Spleen (tissue), 11 donors: ENCODE measurements around the gene RNF31. TPM values are rescaled to one million over a fixed set of nuclear protein-coding genes. Genes with fewer than 3 reads are reported as not detected.

Experiments used
- DNase-seq: peaks from one replicate; pipeline ENCODE4 v3.0.0-alpha.2; 2020
- H3K27ac ChIP-seq, 8 donors: fragments of 200-600 bp; sonication (generic) in 7 of 8; 1 replicate in 4 of 8; 2 replicates in 4 of 8; pipeline versions ENCODE4 v1.5.0 to v1.8.0; 2016 to 2021; ENCODE audit warnings: inconsistent platforms in 4 of 8, mild to moderate bottlenecking in 4 of 8, moderate library complexity in 1 of 8
- H3K27me3 ChIP-seq, 7 donors: fragments of 200-600 bp; sonication (generic) in 6 of 7; replicated peaks in 1 of 7; 1 replicate in 4 of 7; 2 replicates in 3 of 7; pipeline versions ENCODE4 v1.5.0 to v1.8.0; 2016 to 2021; ENCODE audit warnings: inconsistent platforms in 3 of 7, mild to moderate bottlenecking in 1 of 7
- H3K36me3 ChIP-seq, 6 donors: fragments of 200-600 bp; sonication (generic) in 5 of 6; 1 replicate in 4 of 6; 2 replicates in 2 of 6; pipeline versions ENCODE4 v1.5.0 to v1.8.0; 2016 to 2021; ENCODE audit warnings: inconsistent platforms in 2 of 6
- H3K4me1 ChIP-seq, 6 donors: fragments of 200-600 bp; sonication (generic) in 5 of 6; 1 replicate in 3 of 6; 2 replicates in 3 of 6; pipeline versions ENCODE4 v1.5.0 to v1.8.0; 2016 to 2021; ENCODE audit warnings: inconsistent platforms in 3 of 6
- H3K4me3 ChIP-seq, 8 donors: fragments of 200-600 bp; sonication (generic) in 7 of 8; 1 replicate in 4 of 8; 2 replicates in 4 of 8; pipeline versions ENCODE4 v1.5.0 to v1.8.0; 2016 to 2021; ENCODE audit warnings: inconsistent platforms in 4 of 8, mild to moderate bottlenecking in 4 of 8, moderate library complexity in 2 of 8
- H3K9me3 ChIP-seq, 8 donors: fragments of 200-600 bp; sonication (generic) in 7 of 8; 1 replicate in 4 of 8; 2 replicates in 4 of 8; pipeline versions ENCODE4 v1.5.0 to v1.8.0; 2016 to 2021; ENCODE audit warnings: inconsistent platforms in 4 of 8
- POLR2A ChIP-seq, 3 donors: fragments of 450-650 bp; IDR thresholded peaks; one replicate each; pipeline ENCODE4 v1.5.1; 2017; ENCODE audit warnings: antibody characterized with exemption in 3 of 3, mild to moderate bottlenecking in 1 of 3
- POLR2AphosphoS5 ChIP-seq, 3 donors: sonication (generic); formaldehyde crosslinking; IDR thresholded peaks; one replicate each; pipeline ENCODE4 v1.5.1; 2017; ENCODE audit warnings: antibody characterized with exemption in 3 of 3
- WGBS, 5 donors: extraction: QIAGEN DNeasy Blood & Tissue Kit in 3 of 5; methylation state at CpG; one replicate each; pipeline versions ENCODE4 v1.1.5 to v1.1.7; 2013 to 2018; 5-methylcytosine and 5-hydroxymethylcytosine counted together
- intact Hi-C: fragments of 100-400 bp; cut with DNase I; formaldehyde crosslinking; loops from one replicate; pipeline ENCODE4 v1.15.0; 2023; ENCODE audit warnings: low total_unique reads
- polyA plus RNA-seq, 3 donors: library from polyadenylated mRNA; stranded (reverse); fragments of 200-250 nt; gene quantifications; one replicate each; pipeline ENCODE4 v1.2.1, GENCODE V29; 2013
- total RNA-seq, 7 donors: library from RNA; depleted of rRNA in 3 of 7; stranded (reverse); fragments of >200 nt in 3 of 7; fragmentation: NEBNext Ultra II Directional in 4 of 7; extraction: Animal tissue kit (Norgen Biotek cat#: 25700) in 4 of 7; gene quantifications; one replicate each; pipeline versions ENCODE4 v1.1.0 to v1.2.1, GENCODE V29; 2016 to 2021
- TF ChIP-seq, protein P1 (sequence below), 11 experiments: fragments of 200-600 bp in 7 of 11; fragments of 450-650 bp in 4 of 11; sonication (generic) in 4 of 11; IDR thresholded peaks in 8 of 11; conservative IDR thresholded peaks in 3 of 11; 1 replicate in 7 of 11; 2 replicates in 4 of 11; pipeline versions ENCODE4 v1.4.0 to v1.8.0; 2016 to 2021; ENCODE audit warnings: antibody characterized with exemption in 11 of 11, inconsistent platforms in 4 of 11, mild to moderate bottlenecking in 1 of 11
- donor health status: healthy with polysubstance abuse.
- donor health status: DM: no; HTN: no; CAD: no; lungs with moderate emphysema.
- donor health status: DM: no; HTN: no; CAD: no.
- donor health status: Bipolar disorder and iron deficiency.
- donor health status: healthy.
- donor health status: DM: no; HTN: no; CAD: no.
- donor health status: DM: yes; HTN: yes; CAD: no.

RNF31 gene
- total and polyA plus RNA-seq, 10 donors, result 56.5 to 148 (median 103) TPM

DNA sequence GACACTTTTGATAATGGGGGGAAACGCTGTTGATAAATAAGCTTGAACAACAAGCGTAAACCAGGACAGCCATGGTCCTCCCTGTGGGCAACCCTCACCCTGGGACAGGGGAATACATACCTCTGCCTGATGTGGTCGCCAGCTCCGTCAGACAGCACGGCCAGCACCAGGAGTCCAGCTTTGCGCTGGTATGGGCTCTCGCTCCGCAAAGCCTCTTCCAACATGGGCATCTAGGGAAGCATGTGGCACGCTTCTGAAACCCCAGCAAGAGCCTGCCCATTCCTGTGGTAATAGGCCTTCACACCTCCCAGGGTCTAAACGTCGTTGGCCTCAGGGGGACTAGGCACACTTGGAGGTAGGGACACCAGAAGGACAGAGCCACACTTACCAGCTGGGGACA is 38.4 kb downstream of the RNF31 start:
- Histone ChIP-seq H3K9me3 (no peaks in the 10 kb centered on the region), H3K36me3 (peaks cover 0 to 72% (median 60%) of the 10 kb centered on the region in 6 donors), H3K4me1 (peaks cover 13 to 42% (median 25%) of the 10 kb centered on the region in 6 donors), H3K27ac (no peak overlapping the region), H3K27me3 (no peaks in the 10 kb centered on the region), H3K4me3 (no peak overlapping the region)
- TF ChIP-seq, protein P1, sequence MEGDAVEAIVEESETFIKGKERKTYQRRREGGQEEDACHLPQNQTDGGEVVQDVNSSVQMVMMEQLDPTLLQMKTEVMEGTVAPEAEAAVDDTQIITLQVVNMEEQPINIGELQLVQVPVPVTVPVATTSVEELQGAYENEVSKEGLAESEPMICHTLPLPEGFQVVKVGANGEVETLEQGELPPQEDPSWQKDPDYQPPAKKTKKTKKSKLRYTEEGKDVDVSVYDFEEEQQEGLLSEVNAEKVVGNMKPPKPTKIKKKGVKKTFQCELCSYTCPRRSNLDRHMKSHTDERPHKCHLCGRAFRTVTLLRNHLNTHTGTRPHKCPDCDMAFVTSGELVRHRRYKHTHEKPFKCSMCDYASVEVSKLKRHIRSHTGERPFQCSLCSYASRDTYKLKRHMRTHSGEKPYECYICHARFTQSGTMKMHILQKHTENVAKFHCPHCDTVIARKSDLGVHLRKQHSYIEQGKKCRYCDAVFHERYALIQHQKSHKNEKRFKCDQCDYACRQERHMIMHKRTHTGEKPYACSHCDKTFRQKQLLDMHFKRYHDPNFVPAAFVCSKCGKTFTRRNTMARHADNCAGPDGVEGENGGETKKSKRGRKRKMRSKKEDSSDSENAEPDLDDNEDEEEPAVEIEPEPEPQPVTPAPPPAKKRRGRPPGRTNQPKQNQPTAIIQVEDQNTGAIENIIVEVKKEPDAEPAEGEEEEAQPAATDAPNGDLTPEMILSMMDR (IDR thresholded peaks at IDR 0.05 in 8 of 11, conservative IDR thresholded peaks at IDR 0.05 in 3 of 11), result no peak
- no peak for TF ChIP-seq POLR2A (IDR thresholded peaks at IDR 0.05)
- no peak for TF ChIP-seq POLR2AphosphoS5 (IDR thresholded peaks at IDR 0.05)
- intact Hi-C loops, result no loop called here
- WGBS, 5 donors, result 93 to 97% (median 94%) methylated on average over 7 to 11 of the region's 11 CpGs
- no peak for DNase-seq

DNA sequence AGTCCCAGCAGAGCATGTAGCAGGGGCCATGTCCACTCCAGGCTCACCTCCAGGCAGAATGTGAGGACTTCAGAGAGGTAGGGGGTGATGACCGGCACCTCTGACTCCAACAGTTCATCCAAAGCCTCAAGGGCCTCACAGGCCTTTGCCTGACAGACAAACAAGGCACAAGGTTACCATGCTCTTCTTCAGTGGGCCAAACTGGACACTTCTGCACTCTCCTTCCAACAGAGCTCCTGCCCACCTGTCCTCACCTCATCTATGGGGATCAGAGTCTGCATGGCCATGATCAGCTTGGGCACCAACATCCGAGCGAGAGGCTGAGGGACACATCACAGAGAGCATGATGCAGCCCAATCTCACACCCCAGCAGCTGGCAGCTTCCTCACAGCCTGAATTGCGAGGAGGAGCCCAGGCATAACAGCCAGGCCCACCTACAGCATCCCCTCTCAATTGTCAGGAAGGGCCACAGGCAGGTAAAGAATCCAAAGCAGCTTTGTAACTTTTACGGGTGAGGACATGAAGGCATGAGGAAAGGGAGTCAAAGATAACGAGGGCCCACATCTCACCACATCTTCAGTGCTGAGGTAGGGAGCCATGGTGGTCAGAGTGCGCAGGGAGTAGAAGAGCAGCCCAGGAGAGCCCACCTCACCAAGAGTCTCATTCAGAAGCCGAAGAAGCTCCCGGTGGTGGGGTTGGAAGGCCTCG is 39.7 kb downstream of the RNF31 start:
- Histone ChIP-seq H3K9me3 (no peaks in the 10 kb centered on the region), H3K27me3 (no peaks in the 10 kb centered on the region), H3K4me3 (no peak overlapping the region), H3K36me3 (peaks cover 0 to 71% (median 51%) of the 10 kb centered on the region in 6 donors), H3K27ac (peak overlapping the region in 1 of 8 donors; percentile 81), H3K4me1 (peaks cover 13 to 52% (median 27%) of the 10 kb centered on the region in 6 donors)
- TF ChIP-seq POLR2A (IDR thresholded peaks at IDR 0.05) (no peak), POLR2AphosphoS5 (IDR thresholded peaks at IDR 0.05) (no peak)
- TF ChIP-seq, protein P1 (IDR thresholded peaks at IDR 0.05 in 8 of 11, conservative IDR thresholded peaks at IDR 0.05 in 3 of 11), result no peak
- DNase-seq, result no peak
- intact Hi-C loops, result no loop called here
- WGBS, 5 donors, result 89 to 96% (median 93%) methylated on average over 10 of the region's 10 CpGs

DNA sequence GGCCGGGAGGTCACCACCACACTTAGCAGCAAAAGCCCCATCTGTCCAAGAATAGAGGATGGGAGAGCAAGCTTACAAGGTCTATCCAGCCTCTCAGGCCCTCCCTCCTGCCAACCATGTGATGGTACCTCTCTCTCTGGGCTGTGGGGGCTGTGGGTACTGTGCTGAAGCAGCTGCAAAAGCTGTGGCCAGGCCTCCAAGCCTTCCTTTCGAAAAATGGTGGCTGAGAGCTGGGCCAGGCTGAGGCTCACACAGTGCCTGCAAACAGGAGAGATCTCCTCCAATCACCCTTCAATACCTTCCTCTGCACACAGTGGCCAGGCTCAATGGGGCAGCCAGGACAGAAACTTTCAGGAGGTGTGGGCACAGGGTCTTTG is 40.2 kb downstream of the RNF31 start:
- no peaks in the 10 kb centered on the region for H3K9me3 ChIP-seq
- peaks cover 13 to 57% (median 27%) of the 10 kb centered on the region in 6 donors for H3K4me1 ChIP-seq
- peaks cover 0 to 71% (median 51%) of the 10 kb centered on the region in 6 donors for H3K36me3 ChIP-seq
- 69 to 100% (median 84%) methylated on average over 1 to 2 of the region's 2 CpGs for WGBS, 5 donors
- TF ChIP-seq POLR2A (IDR thresholded peaks at IDR 0.05), result no peak
- no peak for TF ChIP-seq POLR2AphosphoS5 (IDR thresholded peaks at IDR 0.05)
- TF ChIP-seq, protein P1 (IDR thresholded peaks at IDR 0.05 in 8 of 11, conservative IDR thresholded peaks at IDR 0.05 in 3 of 11), result no peak
- no peaks in the 10 kb centered on the region for H3K27me3 ChIP-seq
- peak overlapping the region in 7 of 8 donors; percentile 64 to 90 (median 80) for H3K4me3 ChIP-seq
- no peak for DNase-seq
- peak overlapping the region in 3 of 8 donors; percentile 76 to 87 (median 81) for H3K27ac ChIP-seq
- intact Hi-C loops, result no loop called here

DNA sequence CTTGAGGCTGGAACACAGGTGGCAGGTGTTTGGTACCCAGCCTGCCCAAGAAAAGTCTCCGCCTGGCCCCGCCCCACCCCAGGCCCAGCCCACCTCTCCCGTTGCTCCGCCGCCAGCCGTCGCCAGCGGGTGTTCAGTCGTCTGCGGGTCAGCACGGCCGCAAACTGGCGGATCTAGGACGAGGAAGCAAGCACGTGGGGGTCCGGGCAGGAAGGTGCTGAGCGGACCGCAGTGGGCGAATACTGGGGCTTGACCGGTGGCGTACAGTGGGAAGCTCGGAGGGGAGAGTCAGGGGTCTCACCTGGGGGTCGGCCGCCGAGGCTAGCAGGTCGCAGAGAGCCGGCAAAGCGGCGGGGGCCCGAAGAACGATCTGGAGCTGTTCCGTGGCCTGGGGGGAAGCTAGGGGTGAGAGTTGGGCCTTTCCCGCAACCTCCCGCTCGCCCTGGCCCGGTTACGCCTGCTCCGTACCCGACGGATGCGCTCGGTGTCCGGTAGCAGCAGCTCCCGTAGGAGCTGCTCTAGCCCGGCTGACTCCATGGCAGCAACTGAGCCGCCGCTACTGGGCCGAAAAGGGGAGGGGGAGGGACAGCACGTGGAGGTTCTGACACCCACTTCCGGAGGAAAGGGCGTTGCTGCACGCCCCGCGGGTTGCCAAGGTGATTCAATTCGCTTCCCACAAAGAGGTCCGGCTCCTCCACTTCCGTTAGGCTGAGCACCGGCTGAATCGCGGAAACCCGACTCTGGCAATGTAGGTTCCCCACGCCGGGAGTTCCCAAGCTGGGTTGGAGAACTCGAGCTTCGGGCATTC is 41.2 kb downstream of the RNF31 start, which contains the start of gene IPO4:
IPO4 (minus strand) TSS at position 566 of the 808 bp plus-strand sequence; CDS start at position 537, 29 bp downstream.
- Histone ChIP-seq H3K4me1 (peaks cover 13 to 63% (median 27%) of the 10 kb centered on the region in 6 donors), H3K9me3 (no peaks in the 10 kb centered on the region), H3K36me3 (peaks cover 0 to 70% (median 44%) of the 10 kb centered on the region in 6 donors), H3K4me3 (peak within 1 kb of the TSS; percentile 64 to 90 (median 78)), H3K27ac (peak within 1 kb of the TSS; percentile 47 to 87 (median 69)), H3K27me3 (no peaks in the 10 kb centered on the region)
- 0 to 1% (median 0%) methylated on average over 45 to 65 of the region's 65 CpGs for WGBS, 5 donors
- peak; percentile 97 for DNase-seq
- peak in 2 of 3 donors; percentile 19 to 49 for TF ChIP-seq POLR2A (IDR thresholded peaks at IDR 0.05)
- peak; percentile 88 to 89 (median 89) for TF ChIP-seq POLR2AphosphoS5 (IDR thresholded peaks at IDR 0.05)
- TF ChIP-seq, protein P1 (IDR thresholded peaks at IDR 0.05 in 8 of 11, conservative IDR thresholded peaks at IDR 0.05 in 3 of 11), result peak in 1 of 11 experiments; percentile 17
- intact Hi-C loops, result no loop called here
